NCI-H128 (cell line): ENCODE results near the gene ACOD1.

Experiments
- DNase-seq: peaks from one replicate; lab custom pipeline; 2025; ENCODE audit not compliant: unreplicated experiment; lab: John Stamatoyannopoulos, UW

The ACOD1 gene

DNA sequence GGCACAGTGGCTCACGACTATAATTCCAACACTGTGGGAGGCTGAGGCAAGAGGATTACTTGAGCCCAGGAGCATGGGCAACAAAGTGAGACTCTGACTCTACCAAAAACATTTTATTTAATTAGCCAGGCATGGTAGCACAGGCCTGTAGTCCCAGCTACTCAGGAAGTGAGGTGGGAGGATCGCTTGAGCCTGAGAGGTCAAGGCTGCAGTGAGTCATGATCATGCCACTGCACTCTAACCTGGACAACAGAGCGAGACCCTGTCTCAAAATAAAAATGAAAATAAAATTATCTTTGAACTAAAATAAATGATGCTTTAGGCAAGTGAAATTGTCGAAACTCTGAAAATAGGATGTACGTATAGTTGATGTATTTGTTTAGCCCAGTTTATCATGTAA, 35.4 kb downstream of the ACOD1 start:
- no peak for DNase-seq

DNA sequence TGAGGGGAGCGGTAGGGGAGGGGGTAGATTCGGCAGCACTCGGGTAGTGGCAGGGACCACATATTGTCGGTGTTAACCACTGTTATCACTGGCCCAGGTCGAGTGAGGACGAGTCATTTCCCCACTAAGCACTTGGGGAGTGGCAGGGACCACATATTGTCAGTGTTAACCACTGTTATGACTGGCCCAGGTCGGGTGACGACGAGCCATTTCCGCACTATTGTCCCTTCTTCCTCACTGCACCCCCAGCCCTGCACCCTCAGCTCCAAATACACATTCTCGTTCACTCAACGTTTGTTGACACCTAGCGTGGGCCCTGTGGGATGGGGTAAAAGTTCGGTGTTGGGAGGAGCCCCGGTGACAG, 43.1 kb downstream of the ACOD1 start:
- no peak for DNase-seq

- peak; percentile 78 for DNase-seq
Observed at GRCh38 chr13:76991796-76992547, 43.7 kb downstream of the ACOD1 start, which contains the start of gene CLN5. Gene CLN5 (plus strand): TSS chr13:76992081. CDS start chr13:76992099, 18 bp downstream.

- no peak for DNase-seq
Observed at GRCh38 chr13:76992548-76993001, 44.3 kb downstream of the ACOD1 start.

GRCh38 chr13:76993021-76993420, 44.7 kb downstream of the ACOD1 start:
- no peak for DNase-seq

GRCh38 chr13:76993473-76993872, 45.2 kb downstream of the ACOD1 start:
- no peak for DNase-seq

GRCh38 chr13:76994281-76994680, 46.0 kb downstream of the ACOD1 start:
- no peak for DNase-seq

DNA sequence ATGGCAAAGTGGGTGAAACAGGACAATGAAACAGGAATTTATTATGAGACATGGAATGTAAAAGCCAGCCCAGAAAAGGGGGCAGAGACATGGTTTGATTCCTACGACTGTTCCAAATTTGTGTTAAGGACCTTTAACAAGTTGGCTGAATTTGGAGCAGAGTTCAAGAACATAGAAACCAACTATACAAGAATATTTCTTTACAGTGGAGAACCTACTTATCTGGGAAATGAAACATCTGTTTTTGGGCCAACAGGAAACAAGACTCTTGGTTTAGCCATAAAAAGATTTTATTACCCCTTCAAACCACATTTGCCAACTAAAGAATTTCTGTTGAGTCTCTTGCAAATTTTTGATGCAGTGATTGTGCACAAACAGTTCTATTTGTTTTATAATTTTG, 52.2 kb downstream of the ACOD1 start:
- no peak for DNase-seq

DNA sequence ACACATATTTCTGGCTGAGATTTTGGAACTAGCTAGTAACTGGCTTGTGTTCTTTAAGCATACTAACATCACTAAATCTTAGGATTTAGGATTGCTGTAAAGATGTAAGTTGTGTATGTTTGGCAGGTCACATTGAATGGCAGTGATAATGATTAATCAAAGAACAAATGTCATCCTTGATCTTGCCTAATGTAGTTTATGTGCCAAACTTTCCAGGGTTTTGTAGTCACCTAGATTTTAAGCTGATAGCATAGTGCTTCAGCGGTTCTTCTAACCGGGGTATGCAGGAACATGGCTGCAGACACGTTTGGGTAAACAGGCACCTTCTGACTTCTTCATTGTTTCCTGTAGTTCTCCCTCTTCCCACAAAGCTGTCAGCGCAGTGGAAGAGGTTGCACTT, 53.2 kb downstream of the ACOD1 start:
- no peak for DNase-seq

DNA sequence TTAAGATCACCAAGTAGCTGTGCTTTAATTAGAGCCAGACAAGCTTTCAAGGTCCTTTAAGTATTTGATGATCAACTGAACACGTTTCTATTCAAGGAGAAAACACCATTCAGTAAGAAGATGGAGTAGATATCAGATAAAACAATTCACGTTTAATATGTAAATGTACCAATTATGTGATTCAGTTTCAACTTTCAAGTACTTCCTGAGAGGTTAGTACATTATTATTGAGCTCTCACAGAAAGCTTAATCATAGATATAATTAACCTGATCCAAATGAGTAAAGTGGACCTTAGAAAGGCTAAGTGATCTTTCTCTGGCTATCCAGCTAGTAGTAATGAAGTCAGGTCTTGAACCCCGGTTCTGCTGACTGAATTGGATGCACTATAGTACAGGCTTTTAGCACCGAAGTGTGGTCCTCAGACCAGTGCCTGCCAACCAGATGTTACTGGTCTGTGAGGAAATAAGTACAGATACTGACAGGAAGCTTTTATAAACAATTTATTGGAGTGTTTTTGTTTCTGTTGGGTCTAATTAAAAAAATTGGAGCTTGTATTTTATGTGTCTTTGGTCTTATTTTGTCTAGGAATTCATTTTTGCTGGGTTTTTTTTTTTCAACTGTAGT, 53.8 kb downstream of the ACOD1 start:
- no peak for DNase-seq

GRCh38 chr13:77002590-77003190, 54.4 kb downstream of the ACOD1 start:
- no peak for DNase-seq
